Nephron (organoid): Measurements from ENCODE around the gene ENTPD2.

ENCODE experiments used
- H3K27ac Mint-ChIP-seq, 3 experiments: 2 replicates each; pipeline ENCODE4 v1.8.0; 2020; ENCODE audit warnings: mixed read lengths in 3 of 3, mild to moderate bottlenecking in 2 of 3, moderate library complexity in 1 of 3
- H3K27me3 Mint-ChIP-seq: 2 replicates; pipeline ENCODE4 v1.8.0; 2021; ENCODE audit warnings: low read depth, mild to moderate bottlenecking, moderate library complexity, mixed read lengths
- H3K36me3 Mint-ChIP-seq: 2 replicates; pipeline ENCODE4 v1.8.0; 2020; ENCODE audit warnings: low read depth, mixed read lengths
- H3K4me1 Mint-ChIP-seq: 2 replicates; pipeline ENCODE4 v1.8.0; 2020; ENCODE audit warnings: mixed read lengths
- H3K4me3 Mint-ChIP-seq, 3 experiments: 2 replicates each; pipeline ENCODE4 v1.8.0; 2020; ENCODE audit warnings: mild to moderate bottlenecking in 3 of 3, mixed read lengths in 3 of 3, moderate library complexity in 2 of 3
- H3K9me3 Mint-ChIP-seq: 2 replicates; pipeline ENCODE4 v1.8.0; 2020; ENCODE audit warnings: mixed read lengths
- TF ChIP-seq, protein P1 (sequence below), 3 experiments: fragments of 200-600 bp; sonication (generic); IDR thresholded peaks; one replicate each; pipeline ENCODE4 v1.5.0; 2021; ENCODE audit warnings: antibody characterized with exemption in 3 of 3; ENCODE audit not compliant: unreplicated experiment in 3 of 3

ENTPD2 gene

DNA sequence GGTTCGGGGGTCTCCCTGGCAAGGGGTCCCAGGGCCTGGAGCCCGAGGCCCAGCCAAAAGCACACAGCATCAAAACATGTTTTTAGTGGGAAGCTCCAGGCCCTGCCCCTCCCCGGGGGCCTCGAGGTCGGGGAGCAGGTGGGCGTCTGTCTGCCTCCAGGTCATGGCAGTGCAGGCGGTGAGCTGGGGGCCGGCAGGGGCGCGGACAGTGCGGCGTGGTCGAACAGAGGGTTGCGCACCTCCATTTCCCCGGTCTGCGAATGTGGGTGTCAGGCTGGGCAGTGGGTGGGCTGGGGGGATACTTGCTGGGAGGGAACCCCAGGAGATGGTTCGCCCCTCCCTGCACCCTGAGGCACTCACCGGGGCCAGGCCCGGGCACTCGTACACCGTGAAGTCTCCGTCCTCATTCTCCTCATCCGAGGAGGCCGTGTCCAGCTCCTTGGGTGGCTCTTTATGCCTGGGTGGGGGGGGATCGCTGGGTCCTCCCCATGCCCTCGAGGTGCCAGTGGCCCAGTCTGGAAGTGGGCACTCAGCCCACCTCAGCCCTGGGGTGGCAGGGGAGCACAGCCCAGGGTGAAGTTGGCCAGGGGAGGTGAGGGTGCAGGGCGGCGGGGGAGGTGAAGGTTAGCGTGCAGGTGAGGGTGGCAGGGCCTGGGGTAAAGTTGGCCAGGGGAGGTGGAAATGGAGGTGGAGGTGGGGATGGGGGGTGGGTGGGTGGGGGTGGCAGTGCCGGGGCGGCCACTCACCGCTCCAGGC is 14.1 kb downstream of the ENTPD2 start:
- Mint-ChIP-seq H3K27ac (no peak overlapping the region), H3K36me3 (no peaks in the 10 kb centered on the region), H3K27me3 (peaks cover 15% of the 10 kb centered on the region), H3K9me3 (no peaks in the 10 kb centered on the region), H3K4me3 (no peak overlapping the region), H3K4me1 (no peaks in the 10 kb centered on the region)
- TF ChIP-seq, protein P1, sequence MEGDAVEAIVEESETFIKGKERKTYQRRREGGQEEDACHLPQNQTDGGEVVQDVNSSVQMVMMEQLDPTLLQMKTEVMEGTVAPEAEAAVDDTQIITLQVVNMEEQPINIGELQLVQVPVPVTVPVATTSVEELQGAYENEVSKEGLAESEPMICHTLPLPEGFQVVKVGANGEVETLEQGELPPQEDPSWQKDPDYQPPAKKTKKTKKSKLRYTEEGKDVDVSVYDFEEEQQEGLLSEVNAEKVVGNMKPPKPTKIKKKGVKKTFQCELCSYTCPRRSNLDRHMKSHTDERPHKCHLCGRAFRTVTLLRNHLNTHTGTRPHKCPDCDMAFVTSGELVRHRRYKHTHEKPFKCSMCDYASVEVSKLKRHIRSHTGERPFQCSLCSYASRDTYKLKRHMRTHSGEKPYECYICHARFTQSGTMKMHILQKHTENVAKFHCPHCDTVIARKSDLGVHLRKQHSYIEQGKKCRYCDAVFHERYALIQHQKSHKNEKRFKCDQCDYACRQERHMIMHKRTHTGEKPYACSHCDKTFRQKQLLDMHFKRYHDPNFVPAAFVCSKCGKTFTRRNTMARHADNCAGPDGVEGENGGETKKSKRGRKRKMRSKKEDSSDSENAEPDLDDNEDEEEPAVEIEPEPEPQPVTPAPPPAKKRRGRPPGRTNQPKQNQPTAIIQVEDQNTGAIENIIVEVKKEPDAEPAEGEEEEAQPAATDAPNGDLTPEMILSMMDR (IDR thresholded peaks at IDR 0.05; ENCODE audit: unreplicated experiment in 3 of 3): no peak

DNA sequence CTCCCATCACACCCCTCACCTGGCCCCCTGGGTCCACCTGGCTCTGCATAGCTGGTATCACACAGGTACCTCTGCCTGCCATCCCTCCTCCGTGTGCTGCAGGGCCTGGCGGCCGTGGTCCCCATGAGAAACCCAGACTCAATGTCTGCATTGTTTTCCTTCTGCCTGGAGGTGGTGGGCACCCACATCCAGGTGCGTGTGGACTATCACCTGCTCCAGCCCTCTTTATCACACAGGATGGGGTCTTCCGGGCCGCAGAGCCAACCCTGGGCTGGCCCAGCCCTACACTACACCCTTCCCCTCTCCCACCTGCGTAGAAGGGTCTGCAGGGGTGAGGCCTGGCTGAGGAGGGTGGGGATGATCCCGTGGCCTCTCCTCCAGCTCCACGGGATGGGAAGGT is 14.9 kb downstream of the ENTPD2 start:
- H3K36me3 Mint-ChIP-seq: no peaks in the 10 kb centered on the region
- no peak overlapping the region for H3K27ac Mint-ChIP-seq
- TF ChIP-seq, protein P1 (IDR thresholded peaks at IDR 0.05; ENCODE audit: unreplicated experiment in 3 of 3): no peak
- no peaks in the 10 kb centered on the region for H3K9me3 Mint-ChIP-seq
- peaks cover 6% of the 10 kb centered on the region for H3K27me3 Mint-ChIP-seq
- no peaks in the 10 kb centered on the region for H3K4me1 Mint-ChIP-seq
- H3K4me3 Mint-ChIP-seq: no peak overlapping the region

DNA sequence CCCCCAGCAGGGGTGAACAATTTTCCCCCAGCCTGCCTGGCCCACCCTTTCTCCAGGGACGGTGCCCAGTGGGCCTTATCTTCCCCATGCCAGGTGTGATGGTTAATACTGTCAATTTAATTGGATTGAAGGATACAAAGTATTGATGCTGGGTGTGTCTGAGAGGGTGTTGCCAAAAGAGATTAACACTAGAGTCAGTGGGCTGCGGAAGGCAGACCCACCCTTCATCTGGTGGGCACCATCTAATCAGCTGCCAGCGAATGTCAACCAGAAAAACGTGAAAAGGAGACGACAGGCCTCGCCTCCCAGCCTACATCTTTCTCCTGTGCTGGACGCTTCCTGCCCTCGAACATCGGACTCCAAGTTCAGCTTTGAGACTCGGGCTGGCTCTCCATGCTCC is 16.4 kb downstream of the ENTPD2 start:
- TF ChIP-seq, protein P1 (IDR thresholded peaks at IDR 0.05; ENCODE audit: unreplicated experiment in 3 of 3): no peak
- Mint-ChIP-seq H3K36me3 (no peaks in the 10 kb centered on the region), H3K9me3 (no peaks in the 10 kb centered on the region), H3K4me3 (no peak overlapping the region), H3K27ac (no peak overlapping the region), H3K4me1 (no peaks in the 10 kb centered on the region), H3K27me3 (peaks cover under 1% of the 10 kb centered on the region)

DNA sequence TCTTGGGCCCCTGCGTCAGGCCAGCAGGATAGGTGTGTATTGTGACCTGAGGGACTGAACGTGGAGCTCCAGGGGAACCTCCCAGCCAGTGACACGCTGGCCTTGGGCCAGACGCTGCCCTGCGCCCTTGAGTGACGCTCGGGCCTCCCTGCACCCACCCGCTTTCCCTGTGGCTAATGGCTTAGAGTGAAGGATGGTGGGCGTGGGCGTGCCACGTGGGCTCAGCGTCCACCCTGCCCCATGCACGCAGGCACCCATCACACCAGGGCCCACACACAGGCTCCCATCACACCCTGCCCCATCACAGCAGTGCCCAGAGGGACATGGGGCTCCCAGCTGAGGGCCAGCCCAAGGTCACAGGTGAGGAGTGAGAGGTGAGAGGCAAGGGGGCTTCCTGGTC is 16.8 kb downstream of the ENTPD2 start:
- H3K4me3 Mint-ChIP-seq: no peak overlapping the region
- no peaks in the 10 kb centered on the region for H3K9me3 Mint-ChIP-seq
- no peak overlapping the region for H3K27ac Mint-ChIP-seq
- H3K4me1 Mint-ChIP-seq: no peaks in the 10 kb centered on the region
- H3K27me3 Mint-ChIP-seq: peaks cover 3% of the 10 kb centered on the region
- TF ChIP-seq, protein P1 (IDR thresholded peaks at IDR 0.05; ENCODE audit: unreplicated experiment in 3 of 3): no peak
- no peaks in the 10 kb centered on the region for H3K36me3 Mint-ChIP-seq

DNA sequence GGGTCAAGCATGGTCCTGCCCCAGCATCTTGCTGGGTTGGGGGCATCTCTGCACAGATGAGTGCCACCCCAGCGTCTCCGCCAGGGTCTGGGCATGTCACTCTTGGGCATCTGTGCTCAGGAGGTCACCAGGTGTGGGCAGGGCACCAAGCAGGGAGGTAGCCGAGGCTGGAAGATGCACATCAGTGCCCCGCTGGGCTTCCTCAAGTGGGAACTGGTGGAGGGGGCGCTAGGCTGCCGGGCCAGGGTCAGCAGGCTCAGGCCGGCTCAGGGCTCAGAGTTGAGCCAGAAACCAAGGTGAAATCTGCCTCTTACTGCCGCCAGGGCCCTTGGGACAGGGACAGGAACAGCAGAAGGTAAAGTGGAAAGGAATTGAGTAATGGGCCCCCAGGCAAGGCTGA is 17.9 kb downstream of the ENTPD2 start:
- TF ChIP-seq, protein P1 (IDR thresholded peaks at IDR 0.05; ENCODE audit: unreplicated experiment in 3 of 3): no peak
- H3K4me1 Mint-ChIP-seq: no peaks in the 10 kb centered on the region
- H3K9me3 Mint-ChIP-seq: no peaks in the 10 kb centered on the region
- peaks cover 3% of the 10 kb centered on the region for H3K27me3 Mint-ChIP-seq
- no peak overlapping the region for H3K27ac Mint-ChIP-seq
- H3K4me3 Mint-ChIP-seq: no peak overlapping the region
- H3K36me3 Mint-ChIP-seq: no peaks in the 10 kb centered on the region

DNA sequence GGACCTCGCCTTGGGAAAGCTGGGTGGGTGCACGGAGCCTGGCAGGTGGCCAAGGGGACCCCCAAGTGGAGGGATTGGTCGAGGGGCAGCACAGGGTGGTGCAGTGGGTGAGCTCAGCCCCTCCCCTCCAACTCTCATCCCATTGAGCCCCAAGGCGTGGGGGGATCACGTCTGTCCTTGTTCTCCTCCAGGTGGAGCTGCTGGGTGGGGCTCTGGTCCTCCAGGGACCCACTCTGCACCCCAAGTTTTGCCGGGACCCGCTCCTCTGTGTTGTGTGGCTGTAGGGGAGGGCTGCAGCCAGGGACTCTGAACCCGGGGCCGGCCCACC is 18.4 kb downstream of the ENTPD2 start:
- Mint-ChIP-seq H3K4me1 (no peaks in the 10 kb centered on the region), H3K9me3 (no peaks in the 10 kb centered on the region), H3K27me3 (peaks cover 3% of the 10 kb centered on the region), H3K36me3 (no peaks in the 10 kb centered on the region), H3K4me3 (no peak overlapping the region), H3K27ac (no peak overlapping the region)
- TF ChIP-seq, protein P1 (IDR thresholded peaks at IDR 0.05; ENCODE audit: unreplicated experiment in 3 of 3): peak in 2 of 3 experiments; percentile 18 to 42
